Measurements from ENCODE around the gene FBLN1. TPM values are rescaled to one million over a fixed set of nuclear protein-coding genes. Genes with fewer than 3 reads are reported as not detected.

The FBLN1 gene
- total and polyA plus RNA-seq, 2 of the 13 experiments (the other 11 are each of a cell fraction or from before 2014, with no cell fraction given) = 37.3 to 103 TPM

GRCh38 chr22:45551310-45552016 lies 48.8 kb downstream of the FBLN1 start (continued):
- no peak for TF ChIP-seq MED13 (CRISPR knock-in tag; IDR thresholded peaks at IDR 0.05)
- TF ChIP-seq AKNA (CRISPR knock-in tag; IDR thresholded peaks at IDR 0.05; ENCODE audit: borderline replicate concordance) = no peak
- no peak for TF ChIP-seq RFX1 (IDR thresholded peaks at IDR 0.05)
- no peak for TF ChIP-seq ZBTB40 (IDR thresholded peaks at IDR 0.05)
- TF ChIP-seq ZBTB40 (CRISPR knock-in tag; IDR thresholded peaks at IDR 0.05) = no peak
- TF ChIP-seq RARA (CRISPR knock-in tag; IDR thresholded peaks at IDR 0.05) = peak; percentile 59
- TF ChIP-seq ZBTB38 (CRISPR knock-in tag; IDR thresholded peaks at IDR 0.05) = no peak
- no peak for TF ChIP-seq MAF1 (CRISPR knock-in tag; IDR thresholded peaks at IDR 0.05; ENCODE audit: borderline replicate concordance)
- TF ChIP-seq ZNF570 (CRISPR knock-in tag; IDR thresholded peaks at IDR 0.05; ENCODE audit: borderline replicate concordance) = no peak
- no peak for TF ChIP-seq SRF (IDR thresholded peaks at IDR 0.05; ENCODE audit: low read depth, low read length)
- no peak for TF ChIP-seq SNAPC2 (CRISPR knock-in tag; IDR thresholded peaks at IDR 0.05)
- no peak for TF ChIP-seq XRCC5 (optimal IDR thresholded peaks at IDR 0.05; ENCODE audit: low read length)

Measured in HepG2 (cell line).